BJ (cell line): ENCODE results near the gene PANK2. TPM values are rescaled to one million over a fixed set of nuclear protein-coding genes. Genes with fewer than 3 reads are reported as not detected.

ENCODE experiments used
- CTCF ChIA-PET: fragments of 350-600 bp; formaldehyde crosslinking; extraction: SDS; loops from one replicate; lab custom pipeline; 2021; ENCODE audit warnings: antibody characterized with exemption, inconsistent platforms; lab: Yijun Ruan, JAX
- POLR2A ChIA-PET: fragments of 300-600 bp; sonication (Branson Sonifier 250); formaldehyde crosslinking; extraction: SDS; loops from one replicate; lab custom pipeline; 2021; ENCODE audit warnings: antibody characterized with exemption; lab: Charles Lee
- DNase-seq: peaks from one replicate; pipeline ENCODE4 v3.0.0-alpha.2; 2011; ENCODE audit warnings: low read depth
- H3K27me3 ChIP-seq: 2 replicates; pipeline ENCODE4 v1.6.0; 2011; ENCODE audit warnings: low read length; ENCODE audit not compliant: control insufficient read depth, insufficient read depth
- H3K36me3 ChIP-seq: 2 replicates; pipeline ENCODE4 v1.5.1; 2011; ENCODE audit warnings: low read length; ENCODE audit not compliant: control insufficient read depth, insufficient read depth
- H3K4me3 ChIP-seq: 2 replicates; pipeline ENCODE4 v1.5.1; 2011; ENCODE audit warnings: low read depth, mild to moderate bottlenecking, control low read depth, low read length
- CTCF ChIP-seq: IDR thresholded peaks from 2 replicates; pipeline ENCODE4 v1.5.1; 2011; ENCODE audit warnings: low read depth, mild to moderate bottlenecking, control low read depth, inconsistent platforms, low read length, moderate library complexity; ENCODE audit not compliant: insufficient read depth
- polyA plus RNA-seq: library from polyadenylated mRNA; depleted of rRNA; stranded (reverse); fragments of >200 nt; gene quantifications from 2 replicates; pipeline ENCODE4 v1.2.3, GENCODE V29; 2011

The PANK2 gene
- polyA plus RNA-seq, 1 experiment = 12.5 TPM

DNA sequence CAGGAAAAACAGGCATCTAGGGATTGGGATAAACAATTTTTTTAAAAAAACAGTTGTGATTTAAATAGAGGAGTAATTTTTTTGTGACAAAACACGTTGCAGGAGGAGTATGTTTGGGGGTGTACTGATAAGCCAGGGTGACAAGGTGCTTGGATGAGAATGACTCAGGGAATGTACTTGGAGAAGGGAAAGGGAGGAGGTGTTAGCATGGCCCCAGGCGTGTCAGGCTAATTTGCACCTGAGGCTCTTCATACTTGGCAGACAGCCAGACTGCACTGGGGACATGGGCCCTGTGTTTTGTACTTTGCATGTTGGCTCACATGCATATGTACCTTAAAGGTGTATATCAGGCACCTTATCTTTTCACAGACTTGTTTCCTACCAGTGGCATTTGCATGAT is 22.8 kb downstream of the PANK2 start:
- DNase-seq = no peak
- peaks cover 11% of the 10 kb centered on the region for H3K36me3 ChIP-seq
- ChIA-PET CTCF (no interaction called here), POLR2A (no interaction called here)
- TF ChIP-seq CTCF = no peak
- no peak overlapping the region for H3K4me3 ChIP-seq
- no peaks in the 10 kb centered on the region for H3K27me3 ChIP-seq

DNA sequence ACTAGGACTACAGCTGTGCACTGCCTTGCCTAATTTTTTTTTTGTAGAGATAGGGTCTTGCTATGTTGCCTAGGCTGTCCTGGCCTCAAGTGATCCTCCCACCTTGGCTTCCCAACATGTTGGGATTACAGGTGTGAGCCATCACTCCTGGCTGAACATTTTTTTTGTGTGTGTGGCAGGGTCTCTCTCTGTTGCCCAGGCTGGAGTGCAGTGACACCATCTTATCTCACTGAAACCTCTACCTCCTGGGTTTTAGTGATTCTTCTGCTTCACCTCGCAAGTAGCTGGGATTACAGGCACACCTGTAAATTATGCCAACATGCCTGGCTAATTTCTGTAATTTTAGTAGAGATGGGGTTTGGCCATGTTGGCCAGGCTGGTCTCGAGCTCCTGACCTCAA is 25.3 kb downstream of the PANK2 start:
- CTCF ChIA-PET = no interaction called here

GRCh38 chr20:3915691-3916090 is 26.5 kb downstream of the PANK2 start:
- POLR2A ChIA-PET = no interaction called here
- H3K27me3 ChIP-seq = no peaks in the 10 kb centered on the region
- TF ChIP-seq CTCF = no peak
- peaks cover 14% of the 10 kb centered on the region for H3K36me3 ChIP-seq
- DNase-seq = no peak
- H3K4me3 ChIP-seq = no peak overlapping the region
- CTCF ChIA-PET = interaction anchor here (1.0 kb wide), 1 partner anchor 12 kb away, joined by 3 read pairs; no protein-coding TSS in a partner anchor

More for the DNA sequence above, 25.3 kb downstream of the PANK2 start:
- POLR2A ChIA-PET = no interaction called here
- no peak for DNase-seq
- no peak overlapping the region for H3K4me3 ChIP-seq
- H3K36me3 ChIP-seq = peaks cover 14% of the 10 kb centered on the region
- no peaks in the 10 kb centered on the region for H3K27me3 ChIP-seq
- no peak for TF ChIP-seq CTCF

DNA sequence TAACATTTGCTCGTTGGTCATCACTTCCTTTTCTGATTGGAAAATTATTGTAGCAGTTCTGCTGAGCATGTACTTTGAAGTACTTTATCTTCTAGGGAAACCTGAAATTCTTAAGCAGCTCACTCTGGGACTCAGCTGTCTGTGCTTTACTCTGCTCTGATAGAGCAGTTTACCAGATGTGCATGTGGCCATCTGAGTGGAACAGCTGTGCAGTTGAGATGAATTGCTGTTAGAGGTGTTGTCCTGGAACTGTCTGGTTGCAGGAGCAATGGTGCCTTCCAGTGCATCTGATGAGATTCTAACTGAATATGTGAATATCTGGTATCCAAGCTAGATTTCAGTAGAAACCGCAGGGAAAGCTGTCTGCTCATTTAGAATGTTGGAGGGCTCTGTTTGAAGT is 27.2 kb downstream of the PANK2 start:
- POLR2A ChIA-PET = no interaction called here
- Histone ChIP-seq H3K4me3 (no peak overlapping the region), H3K36me3 (peaks cover 13% of the 10 kb centered on the region), H3K27me3 (no peaks in the 10 kb centered on the region)
- DNase-seq = no peak
- TF ChIP-seq CTCF = no peak
- CTCF ChIA-PET = interaction anchor here (0.8 to 1.5 kb wide), 3 partner anchors 10 to 238 kb away, joined by 3 to 4 read pairs (median 4); no protein-coding TSS in a partner anchor

- ChIA-PET CTCF (no interaction called here), POLR2A (no interaction called here)
These were observed 30.2 kb downstream of the PANK2 start for GRCh38 chr20:3919352-3919751.

More at GRCh38 chr20:3919352-3919751, 30.2 kb downstream of the PANK2 start:
- no peaks in the 10 kb centered on the region for H3K27me3 ChIP-seq
- H3K4me3 ChIP-seq = no peak overlapping the region
- peaks cover 17% of the 10 kb centered on the region for H3K36me3 ChIP-seq
- no peak for TF ChIP-seq CTCF
- no peak for DNase-seq
